ENCODE results near the gene GBF1.

GBF1 gene

GRCh38 chr10:102426803-102427287 is 181.5 kb downstream of the GBF1 start:
- no peak for DNase-seq

GRCh38 chr10:102429468-102429867 is 184.1 kb downstream of the GBF1 start:
- no peak for DNase-seq

- DNase-seq, result no peak
Observed at GRCh38 chr10:102431452-102432124, 186.3 kb downstream of the GBF1 start.
